GM13977 (cell line): Measurements from ENCODE around the gene SLC16A10.

Experiments used
- DNase-seq: peaks from one replicate; pipeline ENCODE4 v3.0.0; 2012; ENCODE audit warnings: low spot score
- in situ Hi-C: fragments of 300-500 bp; cut with MboI; formaldehyde crosslinking; loops from one replicate; pipeline ENCODE4 v1.12.0; 2022; ENCODE audit warnings: low sequenced_read_pairs, low pct_unique_long_range_greater_than_20kb, mixed read lengths, inconsistent platforms; ENCODE audit not compliant: unreplicated experiment
- TF ChIP-seq, protein P1 (sequence below): IDR thresholded peaks from 2 replicates; pipeline ENCODE4 v1.5.1; 2012; ENCODE audit warnings: mild to moderate bottlenecking, control low read depth; ENCODE audit not compliant: insufficient read depth; ENCODE audit errors: extremely low read depth, missing control alignments

The SLC16A10 gene

DNA sequence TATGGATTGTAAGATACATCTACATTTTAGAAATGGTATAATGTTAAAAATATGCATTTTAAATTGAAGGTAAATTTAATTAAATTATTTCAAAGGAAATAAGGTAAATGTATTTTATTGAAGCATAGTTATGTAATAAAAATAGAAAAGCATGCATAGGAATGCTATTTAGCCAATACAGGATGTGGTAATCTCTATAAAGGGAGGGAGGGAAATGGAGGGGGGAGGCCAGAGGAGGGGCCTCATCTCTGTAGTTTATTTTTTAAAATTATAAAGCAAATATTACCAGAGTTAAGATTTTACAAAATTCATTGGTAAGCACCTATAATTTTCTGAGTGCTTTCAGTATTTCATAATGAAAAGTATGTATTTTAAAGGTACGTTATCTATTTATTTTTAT lies 27.2 kb downstream of the SLC16A10 start:
- DNase-seq: no peak
- in situ Hi-C loops: no loop called here

DNA sequence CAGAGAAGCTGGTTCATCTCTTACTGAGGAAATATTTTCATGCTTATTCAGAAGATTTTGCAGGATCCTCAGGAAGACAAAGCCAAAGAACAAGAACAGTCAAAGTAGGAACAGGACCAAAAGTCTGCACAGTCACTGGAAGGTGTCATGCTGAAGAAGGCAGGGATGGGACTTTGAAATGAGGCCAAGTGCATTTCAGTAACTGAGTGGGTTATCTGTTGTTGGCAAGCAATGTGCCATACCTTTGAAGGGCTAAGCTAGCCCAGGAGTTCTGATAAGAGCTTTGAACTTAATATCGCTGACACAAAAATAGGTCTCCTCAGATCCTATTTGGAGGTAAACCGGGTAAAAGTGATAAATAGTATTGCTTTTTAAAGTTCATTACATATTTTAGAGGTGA lies 31.5 kb downstream of the SLC16A10 start:
- TF ChIP-seq, protein P1, sequence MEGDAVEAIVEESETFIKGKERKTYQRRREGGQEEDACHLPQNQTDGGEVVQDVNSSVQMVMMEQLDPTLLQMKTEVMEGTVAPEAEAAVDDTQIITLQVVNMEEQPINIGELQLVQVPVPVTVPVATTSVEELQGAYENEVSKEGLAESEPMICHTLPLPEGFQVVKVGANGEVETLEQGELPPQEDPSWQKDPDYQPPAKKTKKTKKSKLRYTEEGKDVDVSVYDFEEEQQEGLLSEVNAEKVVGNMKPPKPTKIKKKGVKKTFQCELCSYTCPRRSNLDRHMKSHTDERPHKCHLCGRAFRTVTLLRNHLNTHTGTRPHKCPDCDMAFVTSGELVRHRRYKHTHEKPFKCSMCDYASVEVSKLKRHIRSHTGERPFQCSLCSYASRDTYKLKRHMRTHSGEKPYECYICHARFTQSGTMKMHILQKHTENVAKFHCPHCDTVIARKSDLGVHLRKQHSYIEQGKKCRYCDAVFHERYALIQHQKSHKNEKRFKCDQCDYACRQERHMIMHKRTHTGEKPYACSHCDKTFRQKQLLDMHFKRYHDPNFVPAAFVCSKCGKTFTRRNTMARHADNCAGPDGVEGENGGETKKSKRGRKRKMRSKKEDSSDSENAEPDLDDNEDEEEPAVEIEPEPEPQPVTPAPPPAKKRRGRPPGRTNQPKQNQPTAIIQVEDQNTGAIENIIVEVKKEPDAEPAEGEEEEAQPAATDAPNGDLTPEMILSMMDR: no peak
- DNase-seq: no peak
- in situ Hi-C loops: no loop called here

More for the DNA sequence above, 27.2 kb downstream of the SLC16A10 start:
- TF ChIP-seq, protein P1: no peak

DNA sequence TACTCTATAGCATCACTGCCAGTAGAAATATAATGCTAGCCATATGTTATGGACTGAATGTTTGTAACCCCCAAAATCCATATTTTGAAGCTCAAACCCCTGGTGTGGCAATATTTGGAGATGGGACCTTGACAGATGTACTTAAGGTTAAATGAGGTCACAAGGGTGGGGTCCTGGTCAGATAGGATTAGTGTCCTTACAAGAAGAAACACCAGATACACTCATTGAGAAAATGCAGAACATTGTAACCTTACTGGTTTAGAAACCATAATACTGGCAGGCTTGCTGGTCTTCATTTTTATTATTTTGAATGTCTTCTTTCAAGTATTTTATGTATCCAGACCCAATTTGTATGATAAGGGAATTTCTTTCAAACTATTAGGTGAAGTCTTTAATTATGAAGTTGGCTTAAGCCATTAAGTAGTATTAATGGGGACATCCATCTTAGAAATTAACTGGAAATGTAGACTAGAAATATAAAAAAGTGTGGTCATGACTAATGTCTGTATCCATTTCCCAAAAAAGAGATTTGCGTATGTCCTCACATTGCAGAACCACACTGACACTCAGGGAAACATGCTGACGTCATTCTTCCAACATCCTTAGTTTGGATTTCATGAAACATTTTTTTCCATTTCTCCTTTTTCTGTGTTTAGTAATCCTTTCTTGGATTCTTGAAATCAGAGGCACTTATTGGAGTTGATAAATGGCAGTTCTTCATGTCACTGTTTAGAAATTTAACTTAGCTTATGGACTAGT lies 32.4 kb downstream of the SLC16A10 start:
- TF ChIP-seq, protein P1: no peak
- in situ Hi-C loops: no loop called here
- DNase-seq: no peak

DNA sequence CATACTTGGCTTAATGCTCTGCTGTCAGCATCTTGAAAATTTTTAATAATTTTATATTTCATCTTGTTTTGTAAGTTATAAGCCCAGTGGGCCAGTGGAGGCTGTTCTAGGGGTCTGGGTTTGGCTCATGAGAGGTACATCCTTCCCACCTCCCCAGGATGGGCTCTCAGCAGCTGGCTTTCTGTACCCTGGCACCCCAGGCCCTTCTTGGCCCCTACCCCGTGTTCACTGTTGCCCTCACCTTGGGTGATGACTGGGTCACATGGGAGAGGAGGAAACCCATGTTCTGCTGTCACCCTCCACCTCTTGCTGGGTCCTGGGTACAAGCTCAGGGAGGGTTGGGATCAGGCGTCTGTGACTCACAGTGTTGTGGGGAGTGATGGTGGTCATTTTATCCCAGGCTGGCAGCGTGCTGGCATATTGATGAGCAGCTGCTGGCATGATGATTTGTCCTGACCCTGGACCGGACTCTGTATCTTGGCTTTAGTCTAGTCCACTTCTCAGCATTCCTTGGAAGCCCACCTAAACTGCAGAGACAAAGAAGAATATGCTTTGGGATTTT lies 34.6 kb downstream of the SLC16A10 start:
- DNase-seq: no peak
- TF ChIP-seq, protein P1: no peak
- in situ Hi-C loops: no loop called here

DNA sequence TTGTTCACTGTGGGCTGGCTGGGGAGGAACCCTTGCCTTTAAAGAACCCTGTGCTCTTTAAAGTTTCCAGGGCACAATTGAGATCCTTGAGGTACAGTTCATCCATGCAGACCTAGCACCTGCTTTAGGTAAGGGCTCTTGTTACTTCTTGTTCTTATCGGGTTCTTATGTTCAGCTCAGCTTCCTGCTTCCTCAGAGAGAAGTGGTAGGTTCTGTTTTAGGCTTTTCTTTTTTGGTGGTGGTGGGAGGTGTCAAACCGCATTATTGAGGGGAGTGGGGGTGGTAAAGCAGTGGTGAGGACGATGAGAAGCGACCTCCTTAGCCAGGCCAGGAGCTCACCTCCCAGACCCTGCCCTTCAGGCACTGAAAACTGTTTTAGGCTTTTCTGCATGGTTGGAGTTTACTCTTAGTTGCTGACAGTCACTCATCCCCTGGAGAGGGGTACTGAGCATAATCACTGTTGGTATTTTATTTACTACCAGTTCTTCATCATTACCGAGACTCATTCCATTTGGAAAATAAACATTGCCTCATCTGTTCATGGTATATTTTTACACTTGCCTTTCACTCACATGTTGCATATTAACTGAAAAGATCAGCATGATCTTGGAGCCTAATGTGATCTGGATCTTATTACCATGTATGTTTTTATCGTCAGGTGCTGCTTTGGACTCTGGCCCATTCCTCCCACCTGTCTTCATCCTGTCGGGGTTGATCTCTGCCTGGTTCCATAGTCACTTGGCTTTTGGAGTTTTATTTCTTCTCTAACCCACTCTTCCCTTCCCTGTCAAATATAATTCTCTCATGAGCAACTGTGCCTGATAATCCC lies 35.4 kb downstream of the SLC16A10 start:
- TF ChIP-seq, protein P1: no peak
- in situ Hi-C loops: no loop called here
- DNase-seq: no peak

DNA sequence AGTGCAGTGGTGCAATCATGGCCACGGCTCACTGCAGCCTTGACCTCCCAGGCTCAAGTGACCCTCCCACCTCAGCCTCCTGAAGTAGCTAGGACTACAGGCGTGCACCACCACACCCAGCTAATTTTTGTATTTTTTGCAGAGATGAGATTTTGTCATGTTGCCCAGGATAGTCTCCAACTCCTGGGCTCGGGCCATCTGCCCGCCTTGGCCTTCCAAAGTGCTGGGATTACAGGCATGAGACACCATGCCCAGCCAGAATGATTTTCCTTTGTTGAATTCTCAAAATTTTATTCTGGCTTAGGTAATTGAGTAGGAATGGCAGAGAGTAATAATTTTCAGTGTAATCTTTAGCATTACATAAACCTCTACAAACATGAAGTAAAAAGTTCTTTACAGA lies 37.1 kb downstream of the SLC16A10 start:
- no peak for DNase-seq
- TF ChIP-seq, protein P1: no peak
- in situ Hi-C loops: no loop called here
